ENCODE data around the gene CNPY2.

GRCh38 chr12:56271031-56271430 lies 44.8 kb downstream of the CNPY2 start:
- TF ChIP-seq CTCF (IDR thresholded peaks at IDR 0.05; ENCODE audit: extremely low read depth in 1 of 2, insufficient read depth in 1 of 2, low read depth in 1 of 2, low read length in 2 of 2) = peak; percentile 29 to 63
- no peak for TF ChIP-seq POLR2AphosphoS5 (IDR thresholded peaks at IDR 0.05; ENCODE audit: insufficient read depth, low read depth, low read length)
- no peak for TF ChIP-seq POLR2A (IDR thresholded peaks at IDR 0.05; ENCODE audit: low read depth, low read length)
- no peak for TF ChIP-seq GATA2 (IDR thresholded peaks at IDR 0.05; ENCODE audit: insufficient read depth, insufficient read length, low read depth, low read length)
